ENCODE measurements around the gene CASKIN1.

CASKIN1 gene

DNA sequence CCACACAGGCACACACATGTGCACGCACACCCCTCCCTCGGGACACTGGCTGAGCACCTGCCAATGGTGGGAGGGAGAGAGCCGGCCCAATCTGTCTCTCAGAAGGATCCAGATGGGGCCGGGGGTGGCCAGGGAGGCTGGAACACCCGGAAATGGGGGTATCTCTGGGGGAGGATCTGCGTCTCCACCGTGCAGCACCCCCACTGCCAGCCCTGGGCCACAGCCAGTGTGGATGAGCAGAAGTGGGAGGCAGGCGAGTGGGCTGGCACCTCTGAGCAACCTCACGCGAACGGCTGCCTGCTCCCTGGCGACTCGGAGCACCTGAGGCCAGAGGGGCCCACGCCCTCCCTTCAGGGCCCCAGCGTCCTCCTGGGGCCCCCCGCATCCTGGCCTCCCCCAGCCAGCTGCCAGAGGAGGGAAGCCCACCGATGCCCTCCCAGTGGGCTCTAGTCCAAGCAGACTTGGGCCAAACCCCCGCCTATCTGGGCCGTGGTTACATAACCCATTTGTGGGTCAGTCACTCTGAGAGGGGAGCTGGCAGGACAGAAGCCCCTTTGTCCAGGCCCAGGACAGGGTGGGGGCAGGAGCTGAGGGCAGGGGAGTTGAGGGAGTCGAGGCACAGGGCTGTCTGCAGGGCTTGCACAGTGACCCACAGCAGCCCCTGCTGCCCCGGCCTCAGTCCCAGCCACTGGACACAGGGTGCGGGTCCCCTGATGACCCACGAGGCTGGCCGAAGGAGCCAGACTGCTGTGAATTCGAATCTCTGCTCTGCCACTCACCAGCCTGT, 5.6 kb downstream of the CASKIN1 start:
- DNase-seq = no peak

DNA sequence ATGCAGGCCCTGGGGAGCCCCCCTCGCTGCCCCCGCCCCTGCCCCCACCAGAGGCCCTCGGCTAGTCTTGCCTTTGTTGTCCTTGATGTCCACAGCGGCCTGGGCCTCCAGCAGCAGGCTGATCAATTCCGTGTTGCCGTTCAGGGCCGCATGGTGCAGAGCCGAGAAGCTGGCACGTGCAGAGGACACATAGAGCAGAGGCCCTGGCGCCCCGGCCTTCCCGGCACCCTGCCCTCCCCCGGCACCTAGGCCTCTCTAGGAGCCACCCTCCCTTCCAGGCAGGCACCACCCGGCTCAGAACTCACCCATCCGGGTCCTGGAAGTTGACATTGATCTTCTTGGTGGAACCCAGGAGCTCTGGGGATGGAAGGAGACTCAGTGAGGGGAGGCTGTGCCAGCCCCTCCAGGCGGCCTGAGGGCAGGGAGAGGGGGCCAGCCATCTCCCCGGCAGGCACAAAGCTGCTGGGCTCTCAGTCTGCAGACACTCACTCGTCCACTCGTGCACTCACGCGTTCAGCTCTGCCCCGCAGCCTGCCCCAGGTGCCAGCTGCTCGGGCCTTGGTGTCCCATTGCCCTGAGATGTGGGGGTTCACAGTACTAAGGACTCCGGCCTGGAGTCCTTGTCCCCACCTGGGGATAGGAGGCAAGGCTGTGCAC, 6.3 kb downstream of the CASKIN1 start:
- DNase-seq = no peak

DNA sequence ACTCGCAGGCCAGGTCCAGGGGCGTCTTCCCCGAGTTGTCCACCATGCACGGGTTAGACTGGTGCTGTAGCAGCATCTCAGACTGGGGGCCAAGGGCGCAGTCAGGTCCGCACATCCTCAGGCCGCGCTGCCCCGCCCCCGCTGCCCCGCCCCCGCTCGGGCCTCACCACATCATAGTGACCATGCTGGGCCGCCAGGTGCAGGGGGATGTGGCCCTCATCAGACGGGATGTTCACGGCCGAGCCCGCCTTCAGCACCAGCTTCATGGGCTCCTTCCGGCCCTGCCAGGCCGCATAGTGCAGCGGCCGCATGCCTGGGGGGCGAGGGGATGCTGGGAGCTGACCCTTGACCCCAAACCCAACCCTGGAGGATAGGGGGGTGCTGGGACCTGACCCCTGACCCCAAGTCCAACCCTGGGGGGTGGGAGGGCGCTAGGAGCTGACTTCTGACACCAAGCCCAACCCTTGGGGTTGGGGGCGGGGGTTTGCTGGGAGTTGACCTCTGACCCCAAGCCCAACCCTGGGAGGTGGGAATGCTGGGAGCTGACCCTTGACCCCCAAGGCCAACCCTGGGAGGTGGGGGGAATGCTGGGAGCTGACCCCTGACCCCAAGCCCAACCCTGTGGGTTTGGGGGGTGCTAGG, 7.0 kb downstream of the CASKIN1 start:
- no peak for DNase-seq

DNA sequence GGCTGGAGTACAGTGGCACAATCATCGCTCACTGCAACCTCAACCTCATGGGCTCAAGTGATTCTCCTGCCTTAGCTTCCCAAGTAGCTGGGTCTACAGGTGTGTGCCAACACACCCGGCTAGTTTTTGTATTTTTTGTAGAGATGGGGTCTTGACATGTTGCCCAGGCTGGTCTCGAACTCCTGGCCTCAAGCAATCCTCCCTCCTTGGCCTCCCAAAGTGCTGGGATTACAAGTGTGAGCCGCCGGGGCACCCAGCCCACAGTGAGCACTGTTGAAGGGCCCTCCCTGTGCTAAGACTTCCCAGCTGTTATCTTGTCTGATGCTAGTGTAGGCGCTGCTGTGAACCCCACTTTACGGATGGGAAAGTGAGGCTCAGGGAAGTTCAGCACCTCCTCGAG, 8.0 kb downstream of the CASKIN1 start:
- DNase-seq = no peak

DNA sequence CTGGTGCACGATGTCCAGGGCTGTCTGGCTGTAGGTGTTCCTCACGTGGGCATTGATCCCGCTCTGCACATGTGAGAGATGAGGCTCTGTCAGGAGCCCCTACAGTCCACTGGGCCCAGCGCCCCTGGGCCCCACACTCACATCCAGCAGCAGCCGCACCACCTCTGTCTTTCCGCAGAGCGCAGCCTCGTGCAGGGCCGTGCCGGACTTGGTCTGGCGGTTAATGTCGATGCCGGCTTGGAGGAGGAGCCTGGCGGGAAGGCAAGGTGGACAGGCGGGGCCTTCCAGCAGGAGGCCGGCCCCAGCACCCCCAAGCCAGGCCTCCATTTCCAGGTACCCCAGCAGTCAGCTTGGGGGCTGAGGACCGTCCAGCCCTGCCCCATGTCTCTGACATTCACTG, 9.2 kb downstream of the CASKIN1 start:
- DNase-seq = no peak

DNA sequence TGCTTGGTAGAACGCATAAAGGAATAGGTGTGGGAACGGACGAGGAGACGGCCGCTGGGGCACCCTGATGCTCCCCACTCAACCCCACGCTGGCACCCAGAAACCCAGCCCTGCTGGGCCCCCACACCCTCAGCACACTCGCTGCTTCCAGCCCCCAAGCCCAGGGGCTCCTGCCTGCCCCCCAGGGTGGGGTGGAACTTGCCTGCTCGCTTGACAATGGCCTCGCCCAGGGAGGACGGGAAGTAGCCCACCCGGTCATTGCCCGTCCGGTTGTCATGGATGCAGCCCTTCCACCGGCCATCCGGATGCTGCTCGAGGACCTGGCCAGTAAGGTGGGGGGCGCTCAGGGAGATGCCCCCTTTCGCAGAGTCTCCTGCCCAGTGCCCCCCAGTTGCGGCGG, 9.9 kb downstream of the CASKIN1 start:
- no peak for DNase-seq

DNA sequence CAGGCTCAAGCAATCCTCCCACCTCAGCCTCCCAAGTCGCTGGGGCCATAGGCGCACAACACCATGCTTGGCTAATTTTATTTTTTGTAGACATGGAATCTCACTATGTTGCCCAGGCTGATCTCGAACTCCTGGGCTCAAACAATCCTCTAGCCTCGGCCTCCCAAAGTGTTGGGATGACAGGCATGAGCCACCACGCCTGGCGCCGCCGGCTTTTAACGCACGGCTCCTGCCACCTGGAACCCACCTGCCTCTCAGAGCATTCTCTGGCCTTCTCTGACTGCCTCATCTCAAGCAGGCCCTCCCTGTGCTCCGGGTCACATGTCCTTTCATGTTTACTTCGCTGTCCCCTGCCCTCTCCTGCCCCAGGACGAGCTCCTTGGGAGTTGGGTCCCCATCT, 10.3 kb downstream of the CASKIN1 start:
- no peak for DNase-seq

DNA sequence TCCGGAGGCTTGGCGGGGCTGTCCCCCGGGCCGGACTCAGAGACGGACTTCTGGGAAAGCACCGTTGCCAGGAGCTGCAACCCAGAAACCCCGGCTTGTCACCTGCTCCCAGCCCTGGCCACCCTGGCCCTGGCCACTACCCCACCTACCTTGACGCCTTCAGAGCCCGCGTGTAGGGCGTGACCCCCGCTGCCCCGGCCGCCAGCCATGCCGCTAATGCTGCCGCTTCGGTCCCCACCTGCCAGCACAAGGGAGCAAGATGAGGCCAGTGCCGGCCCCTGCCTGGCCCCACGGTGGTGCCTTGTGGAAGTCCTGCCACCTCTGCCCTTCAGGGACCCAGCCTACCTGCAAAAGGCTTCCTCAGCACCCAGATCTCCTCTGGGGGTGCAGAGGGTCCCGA, 11.4 kb downstream of the CASKIN1 start:
- no peak for DNase-seq

DNA sequence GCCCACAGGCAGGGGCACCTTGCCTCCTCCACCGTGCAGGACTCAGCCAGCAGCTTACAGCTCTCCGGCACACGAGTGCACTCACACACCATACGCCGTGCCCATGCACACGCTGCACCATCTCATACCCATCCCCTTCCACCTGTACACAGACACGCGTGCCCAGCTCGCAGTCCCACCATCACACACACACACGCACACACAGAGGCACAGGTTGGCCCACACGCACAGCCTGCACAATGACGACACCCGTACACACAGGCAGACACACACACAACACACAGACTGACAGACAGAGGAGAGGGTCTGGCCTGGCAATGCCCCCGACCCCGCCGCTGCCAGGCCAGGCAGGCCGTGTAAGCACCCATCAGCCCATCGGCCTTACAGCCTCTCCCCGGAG, 12.1 kb downstream of the CASKIN1 start:
- no peak for DNase-seq

DNA sequence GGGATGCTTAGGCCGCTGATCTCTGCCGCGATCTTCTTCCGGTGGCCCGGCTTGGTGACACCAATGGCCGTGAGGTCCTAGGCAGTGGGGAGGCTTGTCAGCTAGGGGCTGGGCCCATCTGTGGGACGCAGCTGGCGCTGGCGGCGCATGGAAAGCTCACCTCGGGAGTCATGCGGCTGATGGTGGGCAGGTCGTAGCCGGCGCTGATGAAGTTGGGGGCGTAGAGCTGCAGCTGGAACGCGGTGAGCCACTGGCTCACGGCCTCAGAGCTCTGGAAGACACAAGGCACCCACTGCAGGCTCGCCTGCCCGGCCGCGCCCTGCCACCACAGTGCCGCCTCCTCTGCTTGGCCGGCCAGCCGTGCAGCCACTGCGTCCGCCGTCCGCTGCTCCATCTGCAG, 12.7 kb downstream of the CASKIN1 start:
- DNase-seq = no peak

DNA sequence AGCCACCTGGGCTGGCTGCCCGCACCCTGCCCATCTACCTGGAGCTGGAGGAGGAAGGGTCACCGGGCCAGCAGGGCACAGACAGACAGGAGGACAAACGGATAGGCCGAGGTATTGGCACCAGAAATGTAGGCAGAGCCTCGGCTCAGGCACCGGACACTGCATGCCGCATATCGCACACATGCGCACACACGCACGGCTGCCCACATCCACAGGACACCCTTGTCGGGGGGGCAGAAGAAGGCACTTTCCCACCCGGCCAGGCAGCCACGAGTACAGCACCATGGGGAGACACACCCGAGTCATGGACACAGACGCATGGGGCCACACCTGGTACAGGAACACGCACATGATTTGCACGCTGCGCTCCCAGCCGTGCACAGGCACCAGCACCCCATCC, 14.5 kb downstream of the CASKIN1 start:
- no peak for DNase-seq

DNA sequence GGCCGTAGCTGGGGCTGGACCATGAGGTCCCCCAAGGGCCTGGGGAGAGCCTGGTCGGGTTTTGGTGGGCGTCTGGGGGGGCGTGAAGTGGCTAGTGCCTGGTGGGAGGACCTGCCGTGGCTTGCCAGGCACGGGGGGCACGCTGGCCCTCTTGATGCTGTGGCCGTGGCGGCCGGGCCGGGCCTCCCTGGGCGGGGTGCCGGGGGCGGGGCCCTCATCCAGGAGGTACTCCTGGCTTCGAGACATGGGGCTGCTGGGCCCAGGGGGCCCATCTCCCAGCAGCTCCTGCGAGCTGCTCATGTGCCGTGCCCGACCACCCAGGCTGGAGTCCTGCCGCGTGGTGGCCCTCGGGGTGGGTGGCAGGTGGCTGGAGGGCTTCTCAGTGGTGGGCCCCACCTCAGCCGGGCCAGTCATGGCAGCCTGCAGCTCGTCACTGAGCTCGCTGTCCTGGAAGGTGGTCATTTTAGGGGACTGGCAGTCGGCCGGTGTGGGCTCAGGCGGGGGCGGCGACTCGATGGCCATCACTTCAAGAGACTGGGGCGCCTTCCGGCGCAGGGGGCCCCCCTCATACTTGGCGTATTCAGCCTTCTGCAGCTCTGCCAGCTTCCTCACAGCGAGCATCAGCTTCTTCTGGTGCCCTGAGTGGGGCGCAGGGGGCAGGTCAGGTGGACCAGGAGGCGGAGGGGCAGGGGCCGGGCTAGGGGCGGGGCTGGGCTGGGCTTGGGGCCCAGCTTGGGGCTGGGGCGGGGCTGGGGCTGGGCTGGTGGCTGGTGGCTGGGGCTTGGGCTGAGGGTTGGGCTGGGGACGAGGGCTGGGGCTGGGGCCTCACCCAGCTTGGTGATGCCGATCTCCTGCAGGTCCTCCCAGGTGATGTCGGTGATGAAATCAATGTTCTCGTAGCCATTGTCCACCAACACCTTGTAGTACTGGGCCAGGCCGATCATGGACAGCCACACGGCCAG, 15.2 kb downstream of the CASKIN1 start:
- DNase-seq = no peak

DNA sequence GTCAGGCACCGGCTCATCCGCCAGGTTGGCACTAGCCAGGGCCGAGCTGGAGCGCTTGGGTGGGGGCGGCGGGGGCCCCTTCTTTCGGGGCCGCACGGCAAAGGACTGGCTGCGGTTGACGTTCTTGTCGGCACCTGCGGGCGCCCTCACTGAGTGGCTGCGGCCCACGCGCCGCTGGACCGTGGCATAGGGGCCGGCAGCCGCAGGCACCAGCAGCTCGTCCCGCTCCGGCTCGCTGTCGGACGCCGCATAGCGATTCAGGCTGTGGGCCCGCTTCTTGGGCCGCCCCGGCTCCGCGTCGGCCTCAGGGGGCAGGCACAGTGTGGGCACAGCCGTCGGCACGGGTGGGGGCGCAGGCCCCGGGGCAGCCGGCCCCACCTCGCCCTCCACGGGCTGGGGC, 15.9 kb downstream of the CASKIN1 start:
- DNase-seq = no peak

DNA sequence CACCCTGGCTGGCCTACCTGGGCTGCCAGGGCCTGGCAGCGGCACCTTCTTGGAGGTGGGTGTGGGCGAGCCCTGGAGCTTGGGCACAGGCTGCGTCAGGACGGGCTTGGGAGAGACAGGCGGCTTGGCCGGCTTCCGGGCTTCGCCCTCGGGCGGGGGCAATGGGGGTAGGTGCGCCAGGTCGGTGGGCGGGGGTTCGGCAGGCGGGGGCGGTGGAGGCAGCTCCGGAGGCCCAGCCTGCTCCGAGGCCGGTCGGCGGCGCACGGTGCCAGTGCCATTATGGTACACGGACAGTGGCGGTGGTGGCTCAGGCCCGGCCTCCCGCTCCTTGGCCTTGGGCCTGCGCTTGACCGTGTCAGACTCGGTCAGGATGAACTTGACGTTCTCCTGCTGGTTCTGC, 16.8 kb downstream of the CASKIN1 start:
- no peak for DNase-seq

DNA sequence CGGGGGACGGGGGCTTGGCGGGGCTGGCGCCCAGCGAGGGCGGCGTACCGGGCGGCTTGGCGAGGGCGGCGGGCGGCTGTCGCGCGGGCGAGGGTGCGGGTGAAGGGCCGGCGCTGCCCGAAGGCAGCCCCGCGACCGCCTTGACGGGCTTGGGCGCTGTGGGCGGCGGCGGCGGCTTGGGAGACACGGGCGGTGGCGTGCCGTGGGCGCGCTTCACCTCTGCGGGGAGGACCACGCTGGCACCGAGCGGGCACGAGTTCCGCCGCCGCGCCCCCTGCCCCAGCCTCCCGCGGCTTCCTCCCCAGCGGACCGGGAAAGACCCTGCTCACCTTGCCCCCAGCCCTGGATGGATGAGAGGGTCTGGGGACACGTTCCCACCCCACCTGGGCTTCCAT, 17.3 kb downstream of the CASKIN1 start:
- no peak for DNase-seq

DNA sequence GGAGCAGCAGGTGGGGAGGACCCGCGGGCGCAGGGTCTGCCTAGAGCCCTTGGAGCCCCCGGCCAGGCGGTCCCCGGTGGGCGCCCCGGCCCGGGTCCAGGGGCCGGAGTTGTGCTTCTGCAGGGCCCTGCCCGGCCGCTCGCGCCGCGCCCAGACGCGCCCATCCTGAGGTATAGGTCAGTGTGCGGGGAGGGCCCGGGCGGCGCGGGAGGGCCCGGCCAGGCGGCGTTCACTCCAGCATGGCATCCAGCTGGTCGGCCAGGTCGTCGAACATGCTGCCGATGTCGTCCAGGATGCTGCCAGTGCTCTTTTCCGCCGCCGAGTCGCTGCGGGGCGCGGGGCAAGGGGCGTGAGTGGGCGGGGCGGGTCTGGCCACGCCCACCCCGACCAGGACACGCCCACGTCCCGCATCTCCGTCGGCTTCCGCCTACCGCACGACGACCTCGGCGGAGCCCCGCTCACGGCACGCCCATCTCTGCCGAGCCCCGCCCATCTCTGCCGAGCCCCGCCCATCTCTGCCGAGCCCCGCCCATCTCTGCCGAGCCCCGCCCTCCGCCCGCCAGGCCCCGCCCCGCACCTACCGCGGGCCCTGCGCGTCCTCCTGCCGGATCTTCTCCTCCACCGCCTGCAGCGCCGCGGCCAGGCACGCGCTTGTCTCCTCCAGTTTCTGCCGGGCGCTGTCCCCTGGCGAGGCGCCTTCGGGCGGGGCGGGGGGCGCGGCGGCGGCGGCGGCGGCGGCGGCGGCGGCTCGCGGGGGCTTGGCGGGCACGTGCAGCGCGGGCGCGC, 17.9 kb downstream of the CASKIN1 start:
- DNase-seq = no peak

DNA sequence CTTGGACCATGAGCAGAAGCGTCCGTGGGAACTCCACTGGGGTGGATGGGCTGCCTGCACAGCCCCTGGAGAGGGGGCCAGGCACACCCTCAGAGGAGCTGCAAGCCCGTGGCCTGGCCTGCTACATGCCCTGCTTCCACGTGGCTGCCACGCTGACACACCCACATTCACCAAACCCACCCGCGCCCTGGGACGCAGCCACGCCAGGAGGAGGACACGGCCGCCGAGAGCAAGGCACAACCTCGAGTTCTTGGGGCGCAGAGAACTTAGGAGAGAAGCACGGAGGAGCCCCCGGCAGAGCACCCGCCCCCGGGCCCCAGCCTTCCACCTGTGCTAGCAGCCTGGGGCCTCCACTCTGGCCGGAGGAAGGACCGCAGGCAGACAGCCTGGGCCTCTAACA, 18.8 kb downstream of the CASKIN1 start:
- no peak for DNase-seq

DNA sequence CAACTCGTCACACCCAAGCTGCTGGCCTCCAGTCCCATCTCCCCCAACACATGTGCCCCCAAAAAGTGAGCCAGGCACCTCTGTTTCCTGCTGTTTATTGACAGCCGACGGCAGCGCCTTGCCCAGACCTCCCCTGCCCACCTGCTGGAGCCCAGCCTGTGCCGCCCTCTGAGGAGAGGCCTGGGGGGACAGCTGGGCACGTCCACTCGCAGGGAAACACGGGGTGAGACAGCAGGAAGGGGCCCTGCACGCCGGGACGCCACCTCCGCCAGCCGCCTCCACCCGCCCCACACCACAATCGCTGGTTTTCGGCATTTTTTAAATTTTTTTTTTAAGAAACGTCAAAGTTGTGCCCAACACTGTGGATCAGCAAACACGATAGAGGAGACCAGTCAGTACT, 19.3 kb downstream of the CASKIN1 start:
- DNase-seq = no peak

DNA sequence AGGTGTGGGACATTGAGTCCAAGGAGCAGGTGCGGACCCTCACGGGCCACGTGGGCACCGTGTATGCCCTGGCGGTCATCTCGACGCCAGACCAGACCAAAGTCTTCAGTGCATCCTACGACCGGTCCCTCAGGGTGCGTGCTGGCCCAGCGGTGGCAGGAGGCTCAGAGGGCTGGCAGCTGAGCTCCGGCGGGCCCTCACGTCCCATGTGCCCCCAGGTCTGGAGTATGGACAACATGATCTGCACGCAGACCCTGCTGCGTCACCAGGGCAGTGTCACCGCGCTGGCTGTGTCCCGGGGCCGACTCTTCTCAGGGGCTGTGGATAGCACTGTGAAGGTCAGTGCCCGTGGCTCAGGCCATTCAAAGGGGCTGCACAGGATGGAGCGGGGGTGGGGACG, 20.4 kb downstream of the CASKIN1 start:
- DNase-seq = no peak

DNA sequence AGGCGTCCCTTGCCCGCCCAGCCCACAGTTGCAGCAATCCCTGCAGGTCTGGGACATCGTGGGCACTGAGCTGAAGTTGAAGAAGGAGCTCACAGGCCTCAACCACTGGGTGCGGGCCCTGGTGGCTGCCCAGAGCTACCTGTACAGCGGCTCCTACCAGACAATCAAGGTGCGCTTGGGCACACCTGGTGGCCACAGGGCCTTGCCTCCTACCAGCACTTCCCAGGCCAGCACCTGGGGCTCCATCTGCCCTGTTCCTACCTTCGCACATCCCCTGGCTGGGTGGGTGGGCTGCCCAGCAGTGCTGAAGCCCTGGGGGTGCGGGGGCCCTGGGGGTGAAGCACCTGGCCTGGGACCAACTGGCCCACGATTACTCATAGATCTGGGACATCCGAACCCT, 21.0 kb downstream of the CASKIN1 start:
- DNase-seq = no peak

DNA sequence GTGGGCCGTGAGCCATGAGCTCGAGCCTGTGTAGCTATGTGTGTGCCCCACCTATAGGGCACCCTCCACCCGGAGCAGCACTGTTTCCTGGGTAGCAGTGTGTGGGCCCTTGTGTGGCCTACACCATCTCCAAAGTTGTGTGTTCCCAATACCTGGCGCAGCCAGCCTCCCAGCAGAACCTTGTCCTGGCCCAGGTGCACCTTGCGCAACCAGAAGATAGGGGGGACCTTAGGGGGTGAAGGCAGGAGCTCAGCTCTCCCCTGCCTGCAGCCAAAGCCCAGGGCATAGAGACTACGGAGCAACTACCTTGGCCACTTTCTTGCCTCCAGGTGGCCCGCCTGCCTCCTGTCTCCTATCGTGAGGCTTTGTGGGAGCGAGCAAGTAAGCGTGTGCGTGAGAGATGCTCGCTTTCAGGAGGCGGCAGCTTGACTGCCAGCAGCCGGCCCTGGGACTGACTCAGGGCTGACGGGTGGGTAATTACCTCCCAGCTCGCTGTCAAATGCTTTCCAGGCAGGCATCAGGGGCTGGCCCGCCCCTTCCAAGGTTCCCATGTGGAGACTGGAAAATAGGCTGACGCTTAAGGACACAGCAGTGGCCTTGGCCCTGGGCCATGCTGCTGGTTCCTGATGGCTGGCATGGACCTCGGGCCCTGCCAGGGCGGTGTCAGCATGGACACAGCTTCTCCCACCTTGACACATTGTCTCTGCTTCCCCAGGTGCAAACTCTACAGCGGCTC, 21.8 kb downstream of the CASKIN1 start:
- no peak for DNase-seq

DNA sequence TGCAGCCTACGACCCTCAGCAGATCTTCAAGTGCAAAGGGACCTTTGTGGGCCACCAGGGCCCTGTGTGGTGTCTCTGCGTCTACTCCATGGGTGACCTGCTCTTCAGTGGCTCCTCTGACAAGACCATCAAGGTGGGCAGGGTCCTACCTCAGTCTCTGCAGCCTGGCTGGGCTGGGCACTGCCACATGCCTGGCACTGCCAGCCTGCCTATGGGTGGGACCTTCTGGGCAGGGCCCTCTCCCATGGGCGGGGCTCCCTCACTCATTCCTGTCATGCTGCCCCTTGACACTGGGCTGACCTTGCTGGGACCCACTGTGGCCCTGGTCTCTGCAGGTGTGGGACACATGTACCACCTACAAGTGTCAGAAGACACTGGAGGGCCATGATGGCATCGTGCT, 22.5 kb downstream of the CASKIN1 start:
- no peak for DNase-seq
